SU-DHL-6 (cell line): ENCODE results near the gene F12.

ENCODE experiments used
- EZH2phosphoT487 ChIP-seq: fragments of 200-600 bp; sonication (generic), shearing (Covaris generic); conservative IDR thresholded peaks from 2 replicates; pipeline ENCODE4 v1.6.1; 2018; ENCODE audit warnings: mild to moderate bottlenecking, antibody characterized with exemption, low read length, moderate library complexity, mixed read lengths
- TF ChIP-seq, protein P1 (sequence below): fragments of 200-600 bp; sonication (generic); IDR thresholded peaks from one replicate; pipeline ENCODE4 v1.5.1; 2017; ENCODE audit warnings: antibody characterized with exemption, mild to moderate bottlenecking, low read length, moderate library complexity; ENCODE audit not compliant: insufficient read depth, poor library complexity, severe bottlenecking

DNA sequence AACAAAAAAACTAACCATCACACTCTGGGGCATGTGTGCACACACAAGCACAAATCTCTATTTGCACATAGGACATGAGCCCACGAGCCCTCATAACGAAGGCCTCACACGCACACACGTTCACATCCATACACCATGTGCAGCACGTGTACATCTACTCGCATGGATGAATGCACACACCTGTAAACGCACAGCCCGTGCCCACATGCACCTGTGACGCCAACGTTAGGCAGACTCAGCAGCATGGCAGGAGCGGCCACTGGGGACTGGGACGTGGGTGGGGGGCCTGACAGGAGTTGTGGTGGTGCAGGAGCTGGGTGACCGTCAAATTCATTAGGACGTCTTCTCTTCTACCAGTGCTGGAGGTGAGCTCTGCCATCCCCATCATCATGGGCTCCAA, 22.0 kb downstream of the F12 start:
- TF ChIP-seq, protein P1, sequence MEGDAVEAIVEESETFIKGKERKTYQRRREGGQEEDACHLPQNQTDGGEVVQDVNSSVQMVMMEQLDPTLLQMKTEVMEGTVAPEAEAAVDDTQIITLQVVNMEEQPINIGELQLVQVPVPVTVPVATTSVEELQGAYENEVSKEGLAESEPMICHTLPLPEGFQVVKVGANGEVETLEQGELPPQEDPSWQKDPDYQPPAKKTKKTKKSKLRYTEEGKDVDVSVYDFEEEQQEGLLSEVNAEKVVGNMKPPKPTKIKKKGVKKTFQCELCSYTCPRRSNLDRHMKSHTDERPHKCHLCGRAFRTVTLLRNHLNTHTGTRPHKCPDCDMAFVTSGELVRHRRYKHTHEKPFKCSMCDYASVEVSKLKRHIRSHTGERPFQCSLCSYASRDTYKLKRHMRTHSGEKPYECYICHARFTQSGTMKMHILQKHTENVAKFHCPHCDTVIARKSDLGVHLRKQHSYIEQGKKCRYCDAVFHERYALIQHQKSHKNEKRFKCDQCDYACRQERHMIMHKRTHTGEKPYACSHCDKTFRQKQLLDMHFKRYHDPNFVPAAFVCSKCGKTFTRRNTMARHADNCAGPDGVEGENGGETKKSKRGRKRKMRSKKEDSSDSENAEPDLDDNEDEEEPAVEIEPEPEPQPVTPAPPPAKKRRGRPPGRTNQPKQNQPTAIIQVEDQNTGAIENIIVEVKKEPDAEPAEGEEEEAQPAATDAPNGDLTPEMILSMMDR: no peak
- no peak for TF ChIP-seq EZH2phosphoT487
